VCaP (cell line): Measurements from ENCODE around the gene HOXD1.

ENCODE experiments used
- H3K27ac ChIP-seq: fragments of 450-650 bp; 2 replicates; pipeline ENCODE4 v1.5.1; 2017
- CTCF ChIP-seq: fragments of 450-650 bp; conservative IDR thresholded peaks from 2 replicates; pipeline ENCODE4 v1.5.1; 2017; ENCODE audit warnings: mild to moderate bottlenecking, moderate library complexity

Gene HOXD1

GRCh38 chr2:176156807-176157498, 31.5 kb upstream of the HOXD1 start, which contains the start of gene HOXD3:
Gene HOXD3 (plus strand): TSS chr2:176157307. CDS start chr2:176169115, 11,808 bp downstream.
- no peak within 1 kb of the TSS for H3K27ac ChIP-seq
- no peak for TF ChIP-seq CTCF

- H3K27ac ChIP-seq: no peak overlapping the region
- TF ChIP-seq CTCF: no peak
These were observed 30.8 kb upstream of the HOXD1 start for GRCh38 chr2:176157499-176158185.

- H3K27ac ChIP-seq: no peak overlapping the region
- TF ChIP-seq CTCF: no peak
These were observed 30.3 kb upstream of the HOXD1 start for GRCh38 chr2:176158186-176158591.

GRCh38 chr2:176158855-176159662, 29.4 kb upstream of the HOXD1 start:
- no peak overlapping the region for H3K27ac ChIP-seq
- TF ChIP-seq CTCF: no peak

GRCh38 chr2:176159663-176160250, 28.7 kb upstream of the HOXD1 start:
- H3K27ac ChIP-seq: no peak overlapping the region
- TF ChIP-seq CTCF: no peak

GRCh38 chr2:176160251-176160985, 28.1 kb upstream of the HOXD1 start:
- no peak overlapping the region for H3K27ac ChIP-seq
- no peak for TF ChIP-seq CTCF
